ENCODE data around the gene SLC22A23.

SLC22A23 gene

GRCh38 chr6:3280091-3280490 lies 176.8 kb downstream of the SLC22A23 start:
- no peak for DNase-seq (ENCODE audit: low read depth, low spot score)

GRCh38 chr6:3278691-3279090 lies 178.2 kb downstream of the SLC22A23 start:
- Histone ChIP-seq H3K4me3 (no peak overlapping the region), H3K27ac (no peak overlapping the region), H3K9ac (ENCODE audit: insufficient read length) (no peak overlapping the region), H3K36me3 (ENCODE audit: insufficient read depth, low read length) (no peaks in the 10 kb centered on the region), H3K9me3 (ENCODE audit: low read depth, low read length) (no peaks in the 10 kb centered on the region)
- TF ChIP-seq FOXP2 (optimal IDR thresholded peaks at IDR 0.05; ENCODE audit: control extremely low read depth, extremely low read length, insufficient read depth), result no peak
- no peak for DNase-seq (ENCODE audit: low read depth, low spot score)

More at GRCh38 chr6:3280091-3280490, 176.8 kb downstream of the SLC22A23 start:
- no peak overlapping the region for H3K27ac ChIP-seq
- TF ChIP-seq FOXP2 (optimal IDR thresholded peaks at IDR 0.05; ENCODE audit: control extremely low read depth, extremely low read length, insufficient read depth), result no peak
- TF ChIP-seq EZH2 (IDR thresholded peaks at IDR 0.05), result no peak
- TF ChIP-seq POLR2AphosphoS5 (IDR thresholded peaks at IDR 0.05; ENCODE audit: borderline replicate concordance, low read depth, low read length), result no peak
- H3K9me3 ChIP-seq (ENCODE audit: low read depth, low read length), result no peaks in the 10 kb centered on the region
- H3K36me3 ChIP-seq (ENCODE audit: insufficient read depth, low read length), result no peaks in the 10 kb centered on the region
- no peak overlapping the region for H3K9ac ChIP-seq (ENCODE audit: insufficient read length)
- H3K4me3 ChIP-seq, result no peak overlapping the region

GRCh38 chr6:3277851-3278416 lies 178.9 kb downstream of the SLC22A23 start:
- H3K9me3 ChIP-seq (ENCODE audit: low read depth, low read length), result no peaks in the 10 kb centered on the region
- no peak for TF ChIP-seq FOXP2 (optimal IDR thresholded peaks at IDR 0.05; ENCODE audit: control extremely low read depth, extremely low read length, insufficient read depth)
- TF ChIP-seq EZH2 (IDR thresholded peaks at IDR 0.05), result no peak
- no peak for TF ChIP-seq POLR2AphosphoS5 (IDR thresholded peaks at IDR 0.05; ENCODE audit: borderline replicate concordance, low read depth, low read length)
- no peaks in the 10 kb centered on the region for H3K36me3 ChIP-seq (ENCODE audit: insufficient read depth, low read length)
- DNase-seq (ENCODE audit: low read depth, low spot score), result no peak
- no peak overlapping the region; the same call in 1 of the 2 replicates for H3K27ac ChIP-seq
- no peak overlapping the region for H3K4me3 ChIP-seq
- no peak overlapping the region for H3K9ac ChIP-seq (ENCODE audit: insufficient read length)

- no peak for DNase-seq (ENCODE audit: low read depth, low spot score)
- no peak overlapping the region for H3K9ac ChIP-seq (ENCODE audit: insufficient read length)
- TF ChIP-seq POLR2AphosphoS5 (IDR thresholded peaks at IDR 0.05; ENCODE audit: borderline replicate concordance, low read depth, low read length), result no peak
- TF ChIP-seq EZH2 (IDR thresholded peaks at IDR 0.05), result no peak
- TF ChIP-seq FOXP2 (optimal IDR thresholded peaks at IDR 0.05; ENCODE audit: control extremely low read depth, extremely low read length, insufficient read depth), result no peak
- H3K9me3 ChIP-seq (ENCODE audit: low read depth, low read length), result no peaks in the 10 kb centered on the region
- H3K36me3 ChIP-seq (ENCODE audit: insufficient read depth, low read length), result 0 out of 2 replicates have a peak, but pooled peaks cover 3% of the 10 kb centered on the region
- H3K27ac ChIP-seq, result no peak overlapping the region; the same call in 1 of the 2 replicates
- H3K4me3 ChIP-seq, result no peak overlapping the region
Observed at GRCh38 chr6:3277251-3277650, 179.6 kb downstream of the SLC22A23 start.

GRCh38 chr6:3276174-3277167 lies 180.4 kb downstream of the SLC22A23 start:
- Histone ChIP-seq H3K4me3 (no peak overlapping the region), H3K36me3 (ENCODE audit: insufficient read depth, low read length) (peaks cover 9% of the 10 kb centered on the region; the same call in 1 of the 2 replicates), H3K9ac (ENCODE audit: insufficient read length) (no peak overlapping the region), H3K9me3 (ENCODE audit: low read depth, low read length) (no peaks in the 10 kb centered on the region), H3K27ac (no peak overlapping the region)
- TF ChIP-seq FOXP2 (optimal IDR thresholded peaks at IDR 0.05; ENCODE audit: control extremely low read depth, extremely low read length, insufficient read depth), result no peak
- TF ChIP-seq POLR2AphosphoS5 (IDR thresholded peaks at IDR 0.05; ENCODE audit: borderline replicate concordance, low read depth, low read length), result no peak
- no peak for TF ChIP-seq EZH2 (IDR thresholded peaks at IDR 0.05)
- DNase-seq (ENCODE audit: low read depth, low spot score), result no peak

- no peak for TF ChIP-seq EZH2 (IDR thresholded peaks at IDR 0.05)
- no peak for TF ChIP-seq FOXP2 (optimal IDR thresholded peaks at IDR 0.05; ENCODE audit: control extremely low read depth, extremely low read length, insufficient read depth)
- TF ChIP-seq POLR2AphosphoS5 (IDR thresholded peaks at IDR 0.05; ENCODE audit: borderline replicate concordance, low read depth, low read length), result no peak
- no peak for DNase-seq (ENCODE audit: low read depth, low spot score)
- Histone ChIP-seq H3K4me3 (no peak overlapping the region), H3K36me3 (ENCODE audit: insufficient read depth, low read length) (peaks cover 30% of the 10 kb centered on the region), H3K9ac (ENCODE audit: insufficient read length) (no peak overlapping the region), H3K9me3 (ENCODE audit: low read depth, low read length) (no peaks in the 10 kb centered on the region), H3K27ac (no peak overlapping the region)
Observed at GRCh38 chr6:3273707-3274521, 182.9 kb downstream of the SLC22A23 start.

GRCh38 chr6:3272911-3273547 lies 183.8 kb downstream of the SLC22A23 start:
- peaks cover 32% of the 10 kb centered on the region for H3K36me3 ChIP-seq (ENCODE audit: insufficient read depth, low read length)

More at GRCh38 chr6:3272911-3273547, 183.8 kb downstream of the SLC22A23 start:
- no peak for DNase-seq (ENCODE audit: low read depth, low spot score)
- TF ChIP-seq POLR2AphosphoS5 (IDR thresholded peaks at IDR 0.05; ENCODE audit: borderline replicate concordance, low read depth, low read length) (no peak), EZH2 (IDR thresholded peaks at IDR 0.05) (no peak), FOXP2 (optimal IDR thresholded peaks at IDR 0.05; ENCODE audit: control extremely low read depth, extremely low read length, insufficient read depth) (no peak)
- Histone ChIP-seq H3K4me3 (no peak overlapping the region), H3K9ac (ENCODE audit: insufficient read length) (no peak overlapping the region), H3K27ac (no peak overlapping the region), H3K9me3 (ENCODE audit: low read depth, low read length) (no peaks in the 10 kb centered on the region)

Measured in SK-N-MC (cell line).